ENCODE results near the gene PDC.

DNA sequence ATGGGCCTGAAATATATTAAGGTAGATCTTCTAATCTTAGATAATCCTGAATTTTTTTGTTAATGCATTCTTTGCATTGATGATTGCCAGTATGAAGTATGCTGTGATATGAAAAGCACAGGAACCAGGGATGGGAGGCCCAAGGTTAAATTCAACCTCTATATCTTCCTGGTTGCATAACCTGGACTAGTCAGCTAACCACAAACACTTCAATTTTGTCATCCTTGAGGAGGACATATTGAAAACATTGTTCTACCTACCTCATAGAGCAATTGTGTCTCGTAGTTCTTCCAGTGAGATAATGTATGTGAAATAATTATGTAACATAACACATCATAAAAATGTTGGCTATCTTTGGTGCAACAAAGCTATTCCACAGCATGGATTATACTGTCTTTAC lies 25.6 kb downstream of the PDC start:
- TF ChIP-seq GATA3 (IDR thresholded peaks at IDR 0.05; ENCODE audit: low read depth, low read length) (no peak), GATA2 (IDR thresholded peaks at IDR 0.05; ENCODE audit: low read depth, low read length) (no peak)
